ENCODE data around the gene RNF123.
"Not testable (repeated sequence)": the region's sequence is repeated elsewhere in the genome, so short reads cannot be mapped to it uniquely, and the experiment has no call there.

RNF123 gene

DNA sequence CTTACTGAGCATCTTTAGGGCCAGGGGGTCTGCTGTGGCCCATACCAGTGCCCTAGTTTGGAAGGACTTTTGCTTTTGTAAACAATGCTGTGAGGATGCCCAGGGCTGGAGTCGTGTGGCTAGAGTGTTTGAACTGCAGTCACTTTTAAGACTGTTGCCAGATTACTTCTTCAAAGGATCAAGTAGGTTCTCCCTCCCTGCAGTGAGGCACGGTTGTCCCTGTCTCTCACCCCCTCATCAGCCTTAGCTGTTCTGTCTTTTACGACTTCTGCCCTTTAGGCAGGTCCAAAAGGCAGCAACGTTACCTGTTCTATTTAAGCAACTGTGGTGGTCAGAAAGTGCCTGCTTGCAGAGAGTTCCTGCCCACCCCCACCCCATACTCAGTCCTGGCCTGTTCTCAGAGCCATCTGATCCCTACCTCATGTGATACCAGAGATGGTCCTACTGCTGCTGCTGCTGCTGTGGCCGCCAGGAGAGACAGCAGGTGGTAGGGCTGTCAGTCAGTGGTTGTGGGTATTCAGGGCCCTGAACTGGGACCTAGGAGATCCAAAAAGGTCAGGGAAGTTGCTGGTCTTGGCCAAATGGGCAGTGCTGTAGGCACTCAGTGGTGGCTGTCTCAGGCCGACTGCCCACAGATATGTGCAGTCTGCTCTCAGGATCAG, 5.2 kb downstream of the RNF123 start:
- DNase-seq (ENCODE audit: low spot score); H3K27ac ChIP-seq; H3K4me3 ChIP-seq: not testable (repeated sequence)

- H3K27ac ChIP-seq; H3K4me3 ChIP-seq; DNase-seq (ENCODE audit: low spot score): not testable (repeated sequence)
Measured at GRCh38 chr3:49695350-49696015, 6.1 kb downstream of the RNF123 start.

- no peak for TF ChIP-seq CTCF (IDR thresholded peaks at IDR 0.05)
- H3K4me3 ChIP-seq, result no peak overlapping the region
- DNase-seq (ENCODE audit: low spot score), result no peak
- peak overlapping the region in 1 of 2 donors; percentile 54 for H3K27ac ChIP-seq
Measured at GRCh38 chr3:49699281-49699979, 10.1 kb downstream of the RNF123 start.

- no peak overlapping the region for H3K4me3 ChIP-seq
- no peak for DNase-seq (ENCODE audit: low spot score)
- H3K27ac ChIP-seq, result no peak overlapping the region
- no peak for TF ChIP-seq CTCF (IDR thresholded peaks at IDR 0.05)
Measured at GRCh38 chr3:49700014-49700413, 10.7 kb downstream of the RNF123 start.

- TF ChIP-seq CTCF (IDR thresholded peaks at IDR 0.05), result no peak
- no peak for DNase-seq (ENCODE audit: low spot score)
- Histone ChIP-seq H3K4me3 (no peak overlapping the region), H3K27ac (no peak overlapping the region)
Measured at GRCh38 chr3:49700453-49701128, 11.2 kb downstream of the RNF123 start.

GRCh38 chr3:49701388-49702077, 12.2 kb downstream of the RNF123 start:
- no peak overlapping the region for H3K4me3 ChIP-seq
- no peak for DNase-seq (ENCODE audit: low spot score)
- no peak overlapping the region for H3K27ac ChIP-seq
- peak; percentile 15 for TF ChIP-seq CTCF (IDR thresholded peaks at IDR 0.05)

DNA sequence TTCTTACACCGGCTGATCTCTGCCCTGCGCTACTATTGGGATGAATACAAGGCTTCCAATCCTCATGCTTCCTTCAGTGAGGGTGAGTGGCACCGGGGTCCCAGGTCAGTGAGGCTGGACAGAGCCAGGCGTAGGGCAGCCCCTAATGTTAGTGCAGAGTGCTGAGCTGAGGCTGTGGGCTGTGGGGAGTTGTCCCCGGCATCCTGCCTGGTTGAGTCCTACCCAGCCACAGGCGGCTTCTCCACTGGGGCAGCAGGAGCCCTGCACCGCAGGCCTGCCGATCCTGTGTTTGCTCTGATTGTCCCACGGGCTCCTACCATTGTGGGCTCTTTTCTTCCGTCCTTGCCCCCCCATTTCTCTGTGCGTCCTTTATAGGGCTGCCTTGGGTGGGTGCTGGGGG, 13.3 kb downstream of the RNF123 start:
- Histone ChIP-seq H3K4me3 (no peak overlapping the region), H3K27ac (no peak overlapping the region)
- TF ChIP-seq CTCF (IDR thresholded peaks at IDR 0.05), result no peak
- DNase-seq (ENCODE audit: low spot score), result no peak

Data from coronary artery (tissue), 2 donors.